Body of pancreas (tissue), 4 donors: ENCODE measurements around the gene HOXB6. TPM values are rescaled to one million over a fixed set of nuclear protein-coding genes. Genes with fewer than 3 reads are reported as not detected.

Source experiments
- ATAC-seq: fragments of 150-250 bp; one replicate; pipeline ENCODE4 v1.9.1; 2016
- DNase-seq, 4 donors: peaks; one replicate each; pipeline ENCODE4 v3.0.0-alpha.2; 2019
- H3K27ac ChIP-seq, 4 donors: fragments of 200-600 bp; sonication (generic); 1 replicate in 3 of 4; 2 replicates in 1 of 4; pipeline versions ENCODE4 v1.5.1 to v1.6.1; 2016 to 2019; ENCODE audit warnings: mild to moderate bottlenecking in 1 of 4, mixed read lengths in 1 of 4, moderate library complexity in 1 of 4
- H3K27me3 ChIP-seq, 2 donors: fragments of 200-600 bp; sonication (generic); one replicate each; pipeline ENCODE4 v1.6.0; 2016; ENCODE audit warnings: mild to moderate bottlenecking in 1 of 2
- H3K36me3 ChIP-seq, 2 donors: fragments of 200-600 bp; sonication (generic); replicated peaks in 1 of 2; 2 replicates each; pipeline ENCODE4 v1.5.1; 2016; ENCODE audit warnings: low read depth in 2 of 2; ENCODE audit not compliant: insufficient read depth in 1 of 2
- H3K4me1 ChIP-seq: fragments of 200-600 bp; sonication (generic); one replicate; pipeline ENCODE4 v1.6.0; 2016
- H3K4me3 ChIP-seq, 2 donors: fragments of 200-600 bp; sonication (generic); 1 replicate in 1 of 2; 2 replicates in 1 of 2; pipeline ENCODE4 v1.5.1; 2016 to 2019
- H3K9me3 ChIP-seq, 3 donors: fragments of 200-600 bp; sonication (generic); 1 replicate in 2 of 3; 2 replicates in 1 of 3; pipeline ENCODE4 v1.5.1; 2016
- POLR2A ChIP-seq, 3 donors: fragments of 450-650 bp; IDR thresholded peaks; one replicate each; pipeline ENCODE4 v1.6.1; 2016; ENCODE audit warnings: antibody characterized with exemption in 3 of 3, mild to moderate bottlenecking in 2 of 3
- WGBS, 2 donors: methylation state at CpG; one replicate each; pipeline ENCODE4 v1.1.5; 2017; 5-methylcytosine and 5-hydroxymethylcytosine counted together
- intact Hi-C: fragments of 100-400 bp; cut with DNase I; formaldehyde crosslinking; loops from one replicate; pipeline ENCODE4 v1.15.1; 2023
- total RNA-seq, 2 donors: library from RNA; depleted of rRNA; stranded (reverse); fragments of >200 nt; gene quantifications; one replicate each; pipeline ENCODE4 v1.1.0, GENCODE V29; 2016
- TF ChIP-seq, protein P1 (sequence below), 7 experiments: fragments of 450-650 bp in 4 of 7; fragments of 200-600 bp in 3 of 7; sonication (generic) in 3 of 7; IDR thresholded peaks; one replicate each; pipeline ENCODE4 v1.5.1; 2016 to 2019; ENCODE audit warnings: antibody characterized with exemption in 7 of 7

HOXB6 gene
- total RNA-seq, 2 donors from 2014 or later: 2.1 to 2.6 TPM

DNA sequence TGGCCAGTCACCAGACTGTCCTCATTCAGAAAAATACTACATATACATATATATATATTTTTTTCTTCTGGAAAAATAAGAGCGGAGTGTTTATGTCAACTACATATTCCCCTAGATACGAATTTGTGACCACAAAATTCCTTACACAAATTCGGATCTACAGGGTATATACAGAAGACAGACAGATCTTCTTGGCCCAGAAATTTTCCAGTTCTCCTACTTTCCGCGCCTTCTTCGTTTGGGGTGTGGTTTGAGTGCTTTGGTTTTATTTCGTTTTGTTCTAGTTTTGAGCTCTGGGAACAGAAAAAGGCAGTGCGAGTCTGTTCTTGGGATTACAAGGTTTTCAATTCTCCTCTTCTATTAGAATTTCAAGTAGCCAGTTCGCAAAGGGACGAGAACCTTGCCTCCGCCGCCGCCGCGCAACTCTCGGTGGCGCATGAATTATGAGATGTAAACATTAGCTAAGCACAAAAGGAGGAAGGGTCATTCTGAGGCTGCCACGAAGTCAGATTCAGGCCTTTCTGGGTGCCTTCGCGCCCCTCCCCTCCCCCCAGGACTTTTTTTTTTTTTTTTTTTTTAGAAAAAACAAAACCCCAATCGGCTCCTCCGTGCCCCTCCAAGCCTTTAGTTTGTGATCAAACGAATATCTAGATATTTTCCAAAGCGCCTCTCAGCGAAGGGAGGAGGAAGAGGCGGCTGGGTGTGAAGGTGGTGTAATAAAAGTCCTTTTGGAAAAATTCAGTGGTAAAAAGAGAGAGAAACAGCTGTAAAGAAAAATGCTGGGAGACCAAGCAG is 24.8 kb downstream of the HOXB6 start:
- H3K27ac ChIP-seq: peak overlapping the region in 1 of 4 donors; percentile 43
- ATAC-seq: no peak
- TF ChIP-seq, protein P1, sequence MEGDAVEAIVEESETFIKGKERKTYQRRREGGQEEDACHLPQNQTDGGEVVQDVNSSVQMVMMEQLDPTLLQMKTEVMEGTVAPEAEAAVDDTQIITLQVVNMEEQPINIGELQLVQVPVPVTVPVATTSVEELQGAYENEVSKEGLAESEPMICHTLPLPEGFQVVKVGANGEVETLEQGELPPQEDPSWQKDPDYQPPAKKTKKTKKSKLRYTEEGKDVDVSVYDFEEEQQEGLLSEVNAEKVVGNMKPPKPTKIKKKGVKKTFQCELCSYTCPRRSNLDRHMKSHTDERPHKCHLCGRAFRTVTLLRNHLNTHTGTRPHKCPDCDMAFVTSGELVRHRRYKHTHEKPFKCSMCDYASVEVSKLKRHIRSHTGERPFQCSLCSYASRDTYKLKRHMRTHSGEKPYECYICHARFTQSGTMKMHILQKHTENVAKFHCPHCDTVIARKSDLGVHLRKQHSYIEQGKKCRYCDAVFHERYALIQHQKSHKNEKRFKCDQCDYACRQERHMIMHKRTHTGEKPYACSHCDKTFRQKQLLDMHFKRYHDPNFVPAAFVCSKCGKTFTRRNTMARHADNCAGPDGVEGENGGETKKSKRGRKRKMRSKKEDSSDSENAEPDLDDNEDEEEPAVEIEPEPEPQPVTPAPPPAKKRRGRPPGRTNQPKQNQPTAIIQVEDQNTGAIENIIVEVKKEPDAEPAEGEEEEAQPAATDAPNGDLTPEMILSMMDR (IDR thresholded peaks at IDR 0.05): no peak
- no peak for TF ChIP-seq POLR2A (IDR thresholded peaks at IDR 0.05)
- no peaks in the 10 kb centered on the region for H3K36me3 ChIP-seq
- DNase-seq: no peak
- H3K27me3 ChIP-seq: peaks cover 0 to 62% of the 10 kb centered on the region in 2 donors
- no peak overlapping the region for H3K4me3 ChIP-seq
- WGBS, 2 donors: 13 to 15% methylated on average over 26 of the region's 26 CpGs
- no peaks in the 10 kb centered on the region for H3K9me3 ChIP-seq
- intact Hi-C loops: no loop called here
- peaks cover 18% of the 10 kb centered on the region for H3K4me1 ChIP-seq

DNA sequence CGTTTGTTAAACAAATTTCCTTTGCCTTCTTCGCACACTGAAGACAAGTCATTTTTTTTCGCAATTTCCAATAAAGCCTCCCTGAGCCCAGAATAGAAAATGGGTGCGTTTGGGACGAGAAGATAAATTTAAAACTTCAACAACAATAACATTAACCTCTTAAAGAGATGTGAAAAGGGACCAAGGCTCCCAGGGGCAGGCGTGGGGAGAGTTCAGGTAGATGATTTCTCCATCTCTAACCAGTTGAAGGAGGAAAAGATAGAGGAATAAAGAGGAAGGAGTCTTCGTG is 25.4 kb downstream of the HOXB6 start:
- DNase-seq: no peak
- intact Hi-C loops: no loop called here
- ATAC-seq: no peak
- H3K4me3 ChIP-seq: no peak overlapping the region
- TF ChIP-seq POLR2A (IDR thresholded peaks at IDR 0.05): no peak
- TF ChIP-seq, protein P1 (IDR thresholded peaks at IDR 0.05): no peak
- WGBS, 2 donors: 14 to 18% methylated on average over 7 of the region's 7 CpGs
- peak overlapping the region in 1 of 4 donors; percentile 43 for H3K27ac ChIP-seq
- peaks cover 0 to 66% of the 10 kb centered on the region in 2 donors for H3K27me3 ChIP-seq
- H3K36me3 ChIP-seq: no peaks in the 10 kb centered on the region
- no peaks in the 10 kb centered on the region for H3K9me3 ChIP-seq
- peaks cover 17% of the 10 kb centered on the region for H3K4me1 ChIP-seq

DNA sequence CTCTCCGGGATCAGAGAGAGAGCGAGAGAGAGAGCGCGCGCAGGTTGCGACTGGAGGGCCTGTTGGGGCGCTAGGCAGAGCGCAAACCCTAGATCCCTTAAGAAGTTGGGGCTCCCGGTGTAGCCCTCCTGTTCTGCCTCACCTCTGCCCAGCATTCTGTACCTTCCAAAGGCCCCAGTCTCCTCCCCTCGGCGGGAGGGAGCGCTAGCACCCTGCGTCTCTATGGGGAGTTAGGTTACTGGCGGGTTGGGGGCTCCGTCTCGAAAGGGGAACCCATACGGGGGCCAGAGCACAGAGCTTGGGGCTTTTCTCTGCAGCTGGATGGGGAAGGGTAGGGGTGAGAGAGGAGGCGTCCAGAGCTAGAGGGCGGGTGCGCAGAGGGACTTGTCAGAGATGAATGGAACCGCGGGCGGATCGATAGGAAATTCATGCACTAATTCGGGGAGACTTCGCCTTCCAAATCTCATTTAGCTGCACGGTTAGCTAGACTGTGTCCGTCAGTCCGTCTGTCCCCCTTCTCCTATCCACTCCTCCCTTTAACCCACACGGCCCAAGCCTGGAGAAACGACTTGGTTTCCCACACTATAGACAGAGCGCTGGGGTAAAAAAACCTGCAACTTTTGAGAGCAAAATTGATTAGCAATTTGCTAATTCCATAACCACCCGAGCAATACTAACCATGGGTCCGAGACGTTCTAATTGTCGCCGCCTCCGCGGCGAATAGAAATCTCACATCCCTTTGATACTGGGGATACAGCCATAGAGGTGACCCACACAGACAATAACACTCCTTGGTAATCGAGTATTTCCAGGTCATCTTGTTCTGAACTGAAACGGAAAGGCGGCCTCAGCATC is 25.9 kb downstream of the HOXB6 start:
- no peaks in the 10 kb centered on the region for H3K9me3 ChIP-seq
- WGBS, 2 donors: 7 to 15% methylated on average over 42 to 43 of the region's 43 CpGs
- peaks cover 17% of the 10 kb centered on the region for H3K4me1 ChIP-seq
- no peak for DNase-seq
- peak overlapping the region in 1 of 4 donors; percentile 43 for H3K27ac ChIP-seq
- TF ChIP-seq, protein P1 (IDR thresholded peaks at IDR 0.05): no peak
- TF ChIP-seq POLR2A (IDR thresholded peaks at IDR 0.05): no peak
- H3K36me3 ChIP-seq: no peaks in the 10 kb centered on the region
- no peak for ATAC-seq
- peaks cover 0 to 66% of the 10 kb centered on the region in 2 donors for H3K27me3 ChIP-seq
- no peak overlapping the region for H3K4me3 ChIP-seq
- intact Hi-C loops: no loop called here

DNA sequence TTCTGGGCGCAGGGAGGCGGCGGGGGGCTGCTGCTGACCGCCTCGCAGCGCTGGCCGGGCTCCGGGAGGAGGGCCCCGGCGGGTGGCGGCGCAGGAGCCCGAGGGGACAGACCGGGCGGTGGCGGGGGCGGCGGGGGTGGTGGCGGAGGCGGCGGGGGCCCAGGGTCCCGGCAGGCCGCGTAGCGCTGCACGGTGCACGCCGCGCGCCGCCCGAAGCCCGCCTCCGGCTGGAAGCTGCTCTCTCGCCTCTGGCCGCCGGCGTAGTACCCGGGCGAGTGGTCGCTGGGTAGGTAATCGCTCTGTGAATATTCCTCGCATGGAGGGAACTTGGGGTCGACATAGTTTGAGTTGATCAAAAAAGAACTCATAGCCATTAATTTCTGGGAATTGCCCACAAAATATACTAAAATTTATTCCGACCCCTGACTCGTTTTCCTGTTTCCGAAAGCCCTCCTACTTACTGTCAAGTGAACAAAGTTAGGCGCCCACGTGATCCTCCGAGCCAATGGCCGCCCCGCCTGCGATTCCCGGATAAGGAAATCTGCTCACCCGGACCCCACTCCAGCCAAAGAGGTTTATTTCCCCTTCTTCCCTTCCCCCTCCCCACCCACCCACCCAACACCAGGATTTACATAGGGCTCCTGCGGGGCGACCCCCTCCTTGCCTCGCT is 26.7 kb downstream of the HOXB6 start, which contains the start of gene HOXB4:
HOXB4 (minus strand) TSS at position 405 of the 670 bp plus-strand sequence; CDS start at position 374, 31 bp downstream.
- no peak within 1 kb of the TSS for H3K4me3 ChIP-seq
- TF ChIP-seq POLR2A (IDR thresholded peaks at IDR 0.05): no peak
- TF ChIP-seq, protein P1 (IDR thresholded peaks at IDR 0.05): no peak
- H3K27ac ChIP-seq: peak within 1 kb of the TSS in 3 of 4 donors; percentile 4 to 55 (median 50)
- peaks cover 17% of the 10 kb centered on the region for H3K4me1 ChIP-seq
- intact Hi-C loops: no loop called here
- ATAC-seq (no peak), DNase-seq (peak in 2 of 4 donors; percentile 50 to 65)
- peaks cover 0 to 65% of the 10 kb centered on the region in 2 donors for H3K27me3 ChIP-seq
- 4 to 8% methylated on average over 15 to 45 of the region's 58 CpGs for WGBS, 2 donors
- H3K9me3 ChIP-seq: no peaks in the 10 kb centered on the region
- H3K36me3 ChIP-seq: no peaks in the 10 kb centered on the region
